Measurements from ENCODE around the gene SCG2.
"Not testable (repeated sequence)": the region's sequence is repeated elsewhere in the genome, so short reads cannot be mapped to it uniquely, and the experiment has no call there.

SCG2 gene

GRCh38 chr2:223607476-223607875, 5.3 kb upstream of the SCG2 start:
- no peak for DNase-seq

DNA sequence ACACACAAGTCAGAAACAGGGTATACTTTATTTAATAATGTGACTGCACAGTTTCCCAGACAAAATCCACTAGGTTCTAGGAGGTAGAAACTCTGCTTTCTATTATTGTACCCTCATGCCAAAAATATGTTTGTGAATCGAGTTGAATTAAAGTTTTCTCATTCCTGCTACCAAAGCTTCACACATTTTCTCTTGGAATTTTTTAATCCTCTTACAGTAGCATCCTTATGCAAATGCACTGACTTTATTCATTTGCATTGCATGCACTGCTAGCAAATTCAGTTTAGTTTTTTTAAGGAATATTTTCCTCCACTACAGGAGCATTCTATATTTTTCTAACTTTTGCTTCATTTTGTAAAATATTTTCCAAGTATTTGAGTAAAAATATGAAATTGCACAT, 4.8 kb upstream of the SCG2 start:
- DNase-seq: no peak

DNA sequence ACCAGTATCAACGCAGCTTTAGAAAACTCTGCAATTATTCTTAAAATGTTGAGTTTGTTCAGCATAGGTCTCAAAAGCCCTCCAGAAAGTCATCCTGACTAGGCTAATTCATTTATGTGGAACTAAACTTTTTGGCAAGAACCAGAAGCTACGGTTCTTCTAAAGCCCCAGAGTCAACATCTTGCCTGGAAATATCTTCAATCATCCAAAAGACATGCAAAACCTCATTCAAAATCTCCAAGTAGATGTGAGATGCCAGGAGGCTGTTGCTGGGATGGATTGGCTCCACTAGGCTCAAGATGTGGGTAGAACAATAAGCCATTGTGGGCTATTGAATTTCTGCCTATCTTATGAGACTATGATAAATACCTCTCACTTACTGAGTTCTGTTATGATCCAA, 2.1 kb upstream of the SCG2 start:
- DNase-seq: no peak

DNA sequence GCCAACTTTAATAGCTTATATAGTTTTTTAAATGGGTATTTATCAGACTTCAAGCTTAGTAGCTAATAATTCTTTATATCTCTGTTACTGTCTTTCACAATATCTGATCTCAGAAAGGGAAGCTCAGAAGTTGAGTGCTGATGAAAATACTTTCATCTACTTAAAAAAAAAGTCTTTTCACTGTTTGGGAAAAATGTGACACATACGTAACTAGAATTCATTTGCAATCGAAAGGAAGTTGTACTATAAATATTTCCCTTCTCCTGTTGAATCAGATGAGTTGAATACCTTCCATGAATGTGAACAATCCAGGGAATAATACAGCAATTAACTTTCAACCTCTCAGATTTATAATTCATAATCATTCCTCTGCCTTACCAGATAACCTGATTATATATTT, 811 bp upstream of the SCG2 start:
- DNase-seq: no peak

GRCh38 chr2:223601018-223601417, 1.1 kb downstream of the SCG2 start:
- DNase-seq: no peak

DNA sequence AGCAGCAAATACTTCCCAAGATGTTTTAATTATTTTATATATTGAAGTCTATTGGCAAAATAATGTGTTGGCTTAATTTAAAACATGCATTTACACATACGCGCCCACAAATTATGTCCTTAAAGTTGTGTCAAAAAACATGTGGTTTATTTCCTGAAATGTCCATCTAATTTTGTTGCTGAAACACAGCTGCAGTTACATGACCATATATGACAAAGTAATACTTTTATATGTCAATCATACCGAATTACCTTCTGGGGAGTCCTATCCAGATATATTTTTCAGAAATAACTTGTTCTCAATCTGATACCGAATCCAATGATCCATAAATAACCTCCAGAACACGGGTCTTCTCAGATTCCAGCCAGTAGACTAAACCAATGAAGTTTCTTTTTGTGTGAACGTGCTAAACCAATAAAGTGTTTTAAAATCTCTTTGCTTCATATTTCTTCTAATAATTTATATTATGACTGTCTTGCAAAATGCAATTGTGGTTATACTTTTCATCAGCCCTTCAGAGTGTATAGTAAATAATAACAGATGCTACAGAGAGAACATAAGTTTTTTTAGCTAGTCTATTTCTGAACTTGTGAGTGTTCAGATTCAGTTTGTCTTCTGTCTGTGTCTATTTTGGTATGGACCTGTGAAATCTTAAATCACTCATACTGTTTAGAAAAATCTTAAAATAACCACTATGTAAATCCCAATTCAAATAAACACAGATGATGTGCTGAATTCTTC, 2.4 kb downstream of the SCG2 start:
- DNase-seq: no peak

- DNase-seq: no peak
These were observed 3.0 kb downstream of the SCG2 start for GRCh38 chr2:223598994-223599639.

DNA sequence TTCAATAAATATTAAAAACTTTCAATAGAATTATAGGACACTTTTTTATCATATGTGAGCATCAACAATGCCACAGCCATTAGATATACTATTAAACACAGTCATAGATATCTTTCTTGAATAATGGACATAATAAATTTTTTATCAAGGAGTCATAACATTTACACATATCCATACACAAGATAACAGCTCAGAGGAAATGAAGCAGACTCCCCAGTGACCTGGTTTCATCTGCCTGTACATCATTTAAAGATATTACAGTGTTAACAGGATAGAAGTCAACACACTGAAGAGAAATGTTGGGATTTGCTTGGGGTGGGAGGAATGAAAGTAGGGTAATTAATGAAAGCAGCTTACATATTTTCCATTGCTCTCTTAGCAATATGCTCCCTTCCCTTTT, 5.1 kb downstream of the SCG2 start:
- no peak for DNase-seq

GRCh38 chr2:223596208-223596607, 6.0 kb downstream of the SCG2 start:
- DNase-seq: no peak

DNA sequence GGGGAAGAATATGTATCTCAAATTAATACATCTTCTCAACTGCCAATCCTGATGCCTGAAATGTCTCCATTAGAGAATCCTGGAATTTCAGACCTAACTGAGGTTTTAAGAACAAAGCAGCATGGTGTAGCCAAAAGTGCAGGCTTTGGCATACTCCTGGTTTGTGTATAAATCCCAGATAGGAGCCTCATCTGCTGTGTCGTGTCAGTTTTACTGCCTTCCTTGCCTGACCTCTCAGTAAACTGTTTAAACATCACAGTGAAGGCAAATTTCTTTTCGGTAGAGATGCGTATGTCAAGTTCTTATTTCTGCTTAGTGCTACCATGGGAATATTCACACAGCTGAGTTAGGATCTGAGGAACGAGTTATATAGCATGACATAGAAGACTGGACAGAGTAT, 7.3 kb downstream of the SCG2 start:
- no peak for DNase-seq

- DNase-seq: no peak
These were observed 7.9 kb downstream of the SCG2 start for GRCh38 chr2:223594259-223594658.

- DNase-seq: not testable (repeated sequence)
These were observed 9.5 kb downstream of the SCG2 start for GRCh38 chr2:223592689-223593088.

DNA sequence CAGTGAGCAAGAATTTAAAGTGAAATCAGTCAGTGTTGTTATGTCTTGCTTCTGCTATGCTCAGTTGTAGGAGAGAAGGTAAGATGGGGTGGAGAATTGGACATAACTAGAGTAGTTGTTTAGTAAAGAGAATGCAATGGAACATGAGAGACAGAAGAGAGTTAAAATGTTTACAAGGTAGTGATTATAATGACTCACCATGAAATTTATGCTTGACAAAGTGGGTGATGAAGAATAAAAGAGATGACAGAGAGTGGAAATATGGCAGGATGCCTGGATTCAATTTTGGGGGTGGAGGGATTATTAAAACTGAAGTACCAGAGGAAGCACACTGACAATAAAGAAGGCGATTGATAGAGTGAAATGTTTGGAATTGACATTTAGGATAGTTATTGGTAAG, 10.6 kb downstream of the SCG2 start:
- DNase-seq: no peak

- DNase-seq: no peak
These were observed 11.2 kb downstream of the SCG2 start for GRCh38 chr2:223590964-223591363.

- DNase-seq: no peak
These were observed 12.3 kb downstream of the SCG2 start for GRCh38 chr2:223589901-223590300.

GRCh38 chr2:223588251-223588650, 13.9 kb downstream of the SCG2 start:
- DNase-seq: no peak

- no peak for DNase-seq
These were observed 14.9 kb downstream of the SCG2 start for GRCh38 chr2:223587301-223587700.

DNA sequence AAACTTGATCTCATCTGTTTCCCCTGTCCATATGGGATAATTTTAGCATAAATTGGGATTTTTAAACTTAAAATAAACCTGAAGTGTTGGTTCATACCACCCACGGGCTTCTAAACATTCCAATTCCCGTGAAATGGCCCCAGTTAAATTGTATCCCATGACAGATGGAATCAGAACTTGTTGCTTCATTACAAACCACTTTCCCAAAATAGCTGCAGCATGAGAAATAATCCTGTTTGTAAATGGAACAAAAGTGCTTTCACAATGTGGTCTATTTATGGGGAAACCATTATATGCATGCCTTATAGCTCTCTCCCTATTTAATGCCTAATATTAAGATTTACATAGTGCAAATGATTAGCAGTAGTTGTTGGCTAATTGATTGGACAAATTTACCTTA, 15.9 kb downstream of the SCG2 start:
- DNase-seq: no peak

GRCh38 chr2:223585666-223586065, 16.5 kb downstream of the SCG2 start:
- no peak for DNase-seq

DNA sequence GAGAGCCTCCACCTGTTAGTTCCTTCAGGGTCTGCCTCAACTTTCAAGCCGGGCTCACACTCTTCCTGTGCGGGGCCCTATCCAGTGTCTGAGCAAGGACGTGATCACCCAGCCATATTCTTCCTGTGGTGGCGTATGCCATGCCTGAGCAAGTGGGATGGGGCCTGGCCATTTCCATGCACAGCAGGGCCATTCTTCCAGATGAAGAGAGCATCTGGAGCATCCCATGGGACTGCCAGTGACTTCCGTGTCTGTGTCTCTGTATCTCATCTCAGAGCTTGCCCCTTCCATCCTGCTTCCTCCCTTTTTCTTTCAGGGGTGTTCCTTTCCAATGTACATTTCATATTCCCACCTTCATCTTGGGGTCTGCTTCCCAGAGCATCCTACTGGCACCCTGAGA, 20.2 kb downstream of the SCG2 start:
- DNase-seq: no peak

GRCh38 chr2:223580951-223581350, 21.2 kb downstream of the SCG2 start:
- DNase-seq: no peak

- no peak for DNase-seq
These were observed 23.3 kb downstream of the SCG2 start for GRCh38 chr2:223578846-223579245.

DNA sequence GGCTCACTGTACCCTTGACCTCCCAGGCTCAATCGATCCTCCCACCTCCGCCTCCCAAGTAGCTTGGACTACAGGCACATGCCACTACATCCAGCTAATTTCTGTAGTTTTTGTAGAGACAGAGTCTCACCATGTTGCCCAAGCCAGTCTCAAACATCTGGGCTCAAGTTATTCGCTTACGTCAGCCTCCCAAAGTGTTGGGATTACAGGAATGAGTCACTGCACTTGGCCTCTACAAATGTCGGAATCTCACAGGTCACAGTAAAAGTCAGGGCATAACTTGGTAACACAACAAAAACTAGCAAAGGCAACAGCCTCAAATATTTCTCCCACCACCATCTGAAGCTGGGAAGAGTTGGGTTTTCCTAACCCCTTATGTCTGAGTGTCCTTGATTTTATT, 25.3 kb downstream of the SCG2 start:
- DNase-seq: no peak

DNA sequence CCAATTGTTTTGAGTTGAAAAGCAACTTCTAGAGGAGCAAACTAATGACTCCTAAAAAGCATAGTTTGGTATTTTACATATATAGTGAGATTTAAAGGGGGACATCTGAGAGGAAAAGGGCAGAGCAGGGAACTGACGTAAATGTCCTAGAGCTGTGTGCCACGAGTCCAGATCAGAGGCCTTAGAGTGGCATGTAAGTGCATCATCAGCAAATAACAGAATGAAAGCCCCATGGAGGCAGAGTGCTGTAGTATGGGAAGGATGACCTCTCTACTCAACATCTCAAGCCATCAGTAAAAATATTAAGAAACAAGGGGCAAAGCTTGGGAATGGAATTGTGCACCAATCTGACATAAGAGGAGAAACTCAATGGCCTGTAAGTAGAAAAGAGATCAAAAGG, 31.4 kb downstream of the SCG2 start:
- DNase-seq: no peak

DNA sequence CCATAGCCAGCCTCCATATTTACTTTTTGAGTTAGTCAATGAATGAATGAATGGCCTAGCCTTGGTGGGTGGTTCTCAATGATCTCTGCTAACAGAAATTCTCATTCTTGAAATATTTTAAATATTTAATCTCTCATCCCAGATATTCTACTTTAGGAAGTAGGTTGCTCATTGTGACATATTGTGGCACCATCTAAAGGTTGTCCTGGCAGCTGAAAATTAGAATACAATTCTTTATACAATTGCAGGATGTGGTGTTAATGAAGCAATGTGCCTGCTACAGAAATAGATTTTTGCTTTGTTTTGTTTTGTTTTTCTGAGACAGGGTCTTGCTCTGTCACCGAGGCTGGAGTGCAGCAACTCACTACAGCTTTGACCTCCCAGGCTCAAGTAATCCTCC, 35.8 kb downstream of the SCG2 start:
- no peak for DNase-seq

Data from stimulated activated CD4-positive, alpha-beta T cell treated with anti-CD3 and anti-CD28 coated beads, Interleukin-2, amount 100 ng/mL, for 48 hours (primary cell).